Brain microvascular endothelial cell (primary cell): ENCODE data around the gene PMEPA1.

Experiments used
- DNase-seq: peaks from one replicate; pipeline ENCODE4 v3.0.0-alpha.2; 2020
- H3K27ac ChIP-seq: fragments of 250-450 bp; sonication (Bioruptor Pico); 2 replicates; pipeline ENCODE4 v1.5.1; 2020; ENCODE audit warnings: mild to moderate bottlenecking, moderate library complexity
- H3K27me3 ChIP-seq: fragments of 250-450 bp; sonication (Bioruptor Pico); replicated peaks from 2 replicates; pipeline ENCODE4 v1.5.1; 2020; ENCODE audit warnings: mild to moderate bottlenecking
- H3K36me3 ChIP-seq: fragments of 250-450 bp; sonication (Bioruptor Pico); replicated peaks from 2 replicates; pipeline ENCODE4 v1.5.1; 2020; ENCODE audit warnings: mild to moderate bottlenecking
- H3K4me3 ChIP-seq: 2 replicates; pipeline ENCODE4 v1.5.1; 2011; ENCODE audit warnings: low read depth, mild to moderate bottlenecking, control low read depth, low read length, moderate library complexity
- in situ Hi-C: cut with HindIII; loops from 2 replicates; pipeline ENCODE4 v1.10.0; 2017; ENCODE audit warnings: low sequenced_read_pairs, low pct_ligation_motif_present
- TF ChIP-seq, protein P1 (sequence below): IDR thresholded peaks from 2 replicates; pipeline ENCODE4 v1.5.1; 2011; ENCODE audit warnings: low read depth, mild to moderate bottlenecking, moderate library complexity, low read length, control low read depth, inconsistent platforms; ENCODE audit errors: missing control alignments

Gene PMEPA1

DNA sequence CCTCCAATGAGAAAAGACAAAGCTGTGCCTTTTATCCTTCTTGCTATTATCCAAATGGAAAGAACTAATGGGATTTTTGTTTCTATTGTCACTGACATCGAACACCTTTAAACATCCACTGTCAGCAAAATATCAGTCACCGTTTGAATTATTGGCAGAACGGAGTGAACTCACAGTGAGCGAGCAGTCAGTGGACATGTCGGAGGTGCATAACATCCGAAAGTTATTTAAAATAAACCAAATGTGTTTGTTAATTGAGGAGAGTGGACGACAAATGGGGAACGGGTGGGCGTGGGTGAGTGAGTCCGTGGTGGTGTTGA, 38.8 kb downstream of the PMEPA1 start:
- H3K4me3 ChIP-seq = no peak overlapping the region
- no peak overlapping the region for H3K27ac ChIP-seq
- H3K27me3 ChIP-seq = no peaks in the 10 kb centered on the region
- no peaks in the 10 kb centered on the region for H3K36me3 ChIP-seq
- in situ Hi-C loops = no loop called here
- TF ChIP-seq, protein P1, sequence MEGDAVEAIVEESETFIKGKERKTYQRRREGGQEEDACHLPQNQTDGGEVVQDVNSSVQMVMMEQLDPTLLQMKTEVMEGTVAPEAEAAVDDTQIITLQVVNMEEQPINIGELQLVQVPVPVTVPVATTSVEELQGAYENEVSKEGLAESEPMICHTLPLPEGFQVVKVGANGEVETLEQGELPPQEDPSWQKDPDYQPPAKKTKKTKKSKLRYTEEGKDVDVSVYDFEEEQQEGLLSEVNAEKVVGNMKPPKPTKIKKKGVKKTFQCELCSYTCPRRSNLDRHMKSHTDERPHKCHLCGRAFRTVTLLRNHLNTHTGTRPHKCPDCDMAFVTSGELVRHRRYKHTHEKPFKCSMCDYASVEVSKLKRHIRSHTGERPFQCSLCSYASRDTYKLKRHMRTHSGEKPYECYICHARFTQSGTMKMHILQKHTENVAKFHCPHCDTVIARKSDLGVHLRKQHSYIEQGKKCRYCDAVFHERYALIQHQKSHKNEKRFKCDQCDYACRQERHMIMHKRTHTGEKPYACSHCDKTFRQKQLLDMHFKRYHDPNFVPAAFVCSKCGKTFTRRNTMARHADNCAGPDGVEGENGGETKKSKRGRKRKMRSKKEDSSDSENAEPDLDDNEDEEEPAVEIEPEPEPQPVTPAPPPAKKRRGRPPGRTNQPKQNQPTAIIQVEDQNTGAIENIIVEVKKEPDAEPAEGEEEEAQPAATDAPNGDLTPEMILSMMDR = no peak
- no peak for DNase-seq

DNA sequence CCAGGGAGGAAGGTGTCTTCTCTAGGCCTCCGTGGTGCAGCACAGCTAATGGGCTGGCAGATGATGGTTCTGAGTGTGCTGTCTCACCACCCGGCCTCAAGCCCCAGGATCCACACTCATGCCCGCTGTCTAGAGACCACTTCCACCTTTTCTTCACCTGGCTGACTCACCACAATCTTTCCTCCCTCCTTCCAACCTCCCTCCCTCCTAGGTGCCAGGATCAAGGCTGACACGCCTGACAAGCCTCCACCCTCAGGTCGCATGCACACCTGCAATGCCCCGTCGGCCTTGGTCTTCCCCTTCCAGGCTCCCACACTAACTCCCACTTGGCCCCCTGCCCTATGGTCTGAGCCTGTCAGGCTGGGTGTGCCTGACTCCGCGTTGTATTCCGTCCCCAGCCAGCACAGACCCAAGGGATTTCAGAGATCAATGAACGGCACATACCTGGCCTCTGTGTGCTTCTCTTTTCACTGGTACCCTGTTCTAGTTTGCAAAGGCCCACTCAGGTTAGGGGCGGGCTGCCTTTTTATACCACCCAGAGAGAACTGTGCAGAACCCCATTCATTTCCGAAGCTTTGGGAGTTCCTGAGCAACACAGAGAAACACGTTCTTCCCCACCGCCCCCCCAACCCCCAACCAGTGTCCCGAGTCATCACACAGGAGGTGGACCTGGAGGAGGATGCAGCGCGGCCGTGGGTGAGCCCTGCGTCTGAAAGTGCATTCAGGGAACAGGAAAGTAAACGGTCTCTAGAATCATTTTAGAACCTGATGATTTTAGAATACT, 39.3 kb downstream of the PMEPA1 start:
- no peaks in the 10 kb centered on the region for H3K27me3 ChIP-seq
- H3K4me3 ChIP-seq = no peak overlapping the region
- H3K27ac ChIP-seq = no peak overlapping the region
- TF ChIP-seq, protein P1 = no peak
- no peak for DNase-seq
- no peaks in the 10 kb centered on the region for H3K36me3 ChIP-seq
- in situ Hi-C loops = no loop called here

- TF ChIP-seq, protein P1 = no peak
- DNase-seq = no peak
- H3K27ac ChIP-seq = no peak overlapping the region
- in situ Hi-C loops = no loop called here
- H3K27me3 ChIP-seq = no peaks in the 10 kb centered on the region
- H3K4me3 ChIP-seq = no peak overlapping the region
- H3K36me3 ChIP-seq = no peaks in the 10 kb centered on the region
Measured at GRCh38 chr20:57669632-57670031, 40.2 kb downstream of the PMEPA1 start.

- H3K27ac ChIP-seq = no peak overlapping the region
- no peaks in the 10 kb centered on the region for H3K36me3 ChIP-seq
- H3K4me3 ChIP-seq = no peak overlapping the region
- in situ Hi-C loops = no loop called here
- TF ChIP-seq, protein P1 = no peak
- DNase-seq = no peak
- H3K27me3 ChIP-seq = no peaks in the 10 kb centered on the region
Measured at GRCh38 chr20:57667924-57668782, 41.7 kb downstream of the PMEPA1 start.

GRCh38 chr20:57667388-57667787, 42.4 kb downstream of the PMEPA1 start:
- DNase-seq = no peak
- TF ChIP-seq, protein P1 = no peak
- Histone ChIP-seq H3K27me3 (no peaks in the 10 kb centered on the region), H3K36me3 (no peaks in the 10 kb centered on the region), H3K27ac (no peak overlapping the region), H3K4me3 (no peak overlapping the region)
- in situ Hi-C loops = no loop called here
